Femur (tissue), 1 donor: ENCODE data around the gene GRN.

ENCODE experiments used
- DNase-seq: peaks from one replicate; pipeline ENCODE4 v3.0.0-alpha.2; 2017

GRN gene

DNA sequence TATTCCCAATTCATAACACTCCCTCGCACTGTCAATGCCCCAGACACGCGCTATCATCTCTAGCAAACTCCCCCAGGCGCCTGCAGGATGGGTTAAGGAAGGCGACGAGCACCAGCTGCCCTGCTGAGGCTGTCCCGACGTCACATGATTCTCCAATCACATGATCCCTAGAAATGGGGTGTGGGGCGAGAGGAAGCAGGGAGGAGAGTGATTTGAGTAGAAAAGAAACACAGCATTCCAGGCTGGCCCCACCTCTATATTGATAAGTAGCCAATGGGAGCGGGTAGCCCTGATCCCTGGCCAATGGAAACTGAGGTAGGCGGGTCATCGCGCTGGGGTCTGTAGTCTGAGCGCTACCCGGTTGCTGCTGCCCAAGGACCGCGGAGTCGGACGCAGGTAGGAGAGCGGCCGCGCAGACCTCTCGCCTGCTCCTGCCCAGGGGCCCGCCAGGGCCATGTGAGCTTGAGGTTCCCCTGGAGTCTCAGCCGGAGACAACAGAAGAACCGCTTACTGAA is at the start of gene GRN:
TSS of gene GRN (plus strand) at position 364 of the 515 bp plus-strand sequence. CDS start 3,863 bp downstream, outside the sequence.
- peak; percentile 98 for DNase-seq

DNA sequence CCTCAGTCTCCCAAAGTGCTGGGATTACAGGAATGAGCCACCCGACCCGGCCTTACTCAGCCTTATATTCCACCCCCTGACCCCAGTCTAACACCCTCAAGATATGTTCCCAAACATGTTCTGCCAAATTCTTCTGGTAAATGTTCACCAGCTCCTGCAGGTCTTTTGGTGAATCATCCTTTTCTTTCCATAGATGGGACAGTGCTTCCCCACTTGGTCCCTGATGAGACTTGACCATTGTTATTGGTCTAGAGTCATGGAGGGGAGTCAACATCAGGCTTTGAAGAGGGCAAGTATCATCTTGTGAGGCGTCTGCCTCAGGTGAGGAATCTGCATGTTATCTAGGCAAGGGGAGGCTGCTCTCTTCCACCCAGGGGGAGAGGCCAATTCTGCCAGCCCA is 47.1 kb upstream of the GRN start:
- no peak for DNase-seq

- DNase-seq = no peak
Measured at GRCh38 chr17:44304651-44305050, 40.5 kb upstream of the GRN start.

- DNase-seq = peak; percentile 50
Measured at GRCh38 chr17:44307387-44308186, 37.5 kb upstream of the GRN start.

DNA sequence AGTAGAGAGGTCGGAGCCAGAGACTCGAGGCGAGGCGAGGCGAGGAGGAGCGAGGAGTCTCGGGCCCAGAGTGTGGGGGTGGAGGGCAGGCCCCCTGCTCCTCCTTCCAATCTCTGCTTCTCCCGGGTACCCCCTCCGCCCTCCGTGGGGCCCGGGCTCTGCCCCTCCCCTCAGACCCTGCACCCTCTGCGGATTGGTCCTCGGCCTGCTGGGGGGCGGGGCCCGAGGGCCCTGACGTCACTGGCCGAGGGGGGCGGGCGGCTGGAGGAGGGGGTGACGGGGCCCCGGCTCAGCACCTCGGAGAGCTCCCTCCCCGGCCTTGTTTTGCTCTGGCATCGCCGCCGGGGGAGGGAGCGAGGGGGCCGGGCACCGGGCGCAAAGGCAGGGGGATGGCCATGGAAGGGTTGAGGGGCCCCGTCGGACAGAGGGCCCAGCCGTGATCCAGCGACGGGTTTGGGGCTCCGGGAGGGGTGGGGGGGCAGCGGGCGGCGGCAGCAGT is 36.7 kb upstream of the GRN start, which contains the start of gene RUNDC3A:
TSS of gene RUNDC3A (plus strand) at position 282 of the 499 bp plus-strand sequence. CDS start 232 bp downstream, outside the sequence.
- DNase-seq = peak; percentile 94

- no peak for DNase-seq
Measured at GRCh38 chr17:44308865-44309264, 36.2 kb upstream of the GRN start.

- no peak for DNase-seq
Measured at GRCh38 chr17:44309472-44309871, 35.6 kb upstream of the GRN start.

- DNase-seq = no peak
Measured at GRCh38 chr17:44310188-44310587, 34.9 kb upstream of the GRN start.

GRCh38 chr17:44310609-44311376 is 34.3 kb upstream of the GRN start:
- no peak for DNase-seq

DNA sequence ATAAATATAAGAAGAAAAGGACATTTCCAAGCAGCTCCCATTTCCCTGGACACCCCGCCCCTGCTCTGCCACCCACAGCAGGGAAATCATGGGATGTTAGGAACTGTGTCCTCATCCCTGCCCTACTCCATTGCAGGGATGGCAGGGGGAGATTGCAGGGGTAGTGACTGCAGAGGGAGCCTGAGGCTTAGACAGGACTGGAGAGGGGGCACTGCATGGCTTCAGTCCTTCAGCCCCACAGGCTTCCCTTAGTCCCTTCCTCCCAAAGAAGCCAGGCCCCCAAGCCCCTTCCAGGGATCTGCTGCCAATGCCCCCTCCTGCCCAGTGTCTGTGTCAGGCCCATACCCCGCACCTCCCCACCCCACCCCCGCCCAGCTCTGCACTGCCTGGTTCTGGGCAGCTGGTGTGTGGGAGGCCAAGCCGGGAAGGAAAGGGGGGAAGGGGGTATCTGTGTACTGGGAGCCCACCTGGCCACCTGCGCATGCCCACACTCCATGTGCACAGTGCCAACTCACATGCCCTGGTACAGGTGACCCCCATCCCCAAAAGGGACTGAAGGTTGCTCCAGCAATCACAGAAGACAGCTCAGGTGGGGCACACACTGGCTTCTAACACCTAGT is 33.4 kb upstream of the GRN start:
- no peak for DNase-seq

- DNase-seq = no peak
Measured at GRCh38 chr17:44312396-44313104, 32.6 kb upstream of the GRN start.

DNA sequence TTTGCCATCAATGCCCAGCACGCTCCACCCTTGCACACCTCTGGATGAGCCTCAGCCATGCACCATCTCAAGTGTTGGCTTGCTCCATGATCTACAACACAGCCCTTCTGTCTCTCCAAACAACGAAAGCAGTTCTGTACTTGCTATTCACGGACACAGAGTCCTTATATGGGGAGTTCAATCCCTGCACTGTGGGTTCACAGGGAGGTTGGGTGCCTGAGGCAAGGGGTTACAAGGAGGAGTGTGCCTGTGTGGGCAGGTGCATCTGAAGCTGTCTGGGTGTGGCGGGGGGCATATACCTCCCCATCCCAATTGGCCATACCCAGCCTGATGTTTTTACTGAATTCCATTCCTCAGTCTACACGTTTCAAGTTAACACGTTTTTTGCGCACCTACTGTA is 31.1 kb upstream of the GRN start:
- DNase-seq = no peak

GRCh38 chr17:44314524-44314868 is 30.6 kb upstream of the GRN start:
- DNase-seq = no peak

DNA sequence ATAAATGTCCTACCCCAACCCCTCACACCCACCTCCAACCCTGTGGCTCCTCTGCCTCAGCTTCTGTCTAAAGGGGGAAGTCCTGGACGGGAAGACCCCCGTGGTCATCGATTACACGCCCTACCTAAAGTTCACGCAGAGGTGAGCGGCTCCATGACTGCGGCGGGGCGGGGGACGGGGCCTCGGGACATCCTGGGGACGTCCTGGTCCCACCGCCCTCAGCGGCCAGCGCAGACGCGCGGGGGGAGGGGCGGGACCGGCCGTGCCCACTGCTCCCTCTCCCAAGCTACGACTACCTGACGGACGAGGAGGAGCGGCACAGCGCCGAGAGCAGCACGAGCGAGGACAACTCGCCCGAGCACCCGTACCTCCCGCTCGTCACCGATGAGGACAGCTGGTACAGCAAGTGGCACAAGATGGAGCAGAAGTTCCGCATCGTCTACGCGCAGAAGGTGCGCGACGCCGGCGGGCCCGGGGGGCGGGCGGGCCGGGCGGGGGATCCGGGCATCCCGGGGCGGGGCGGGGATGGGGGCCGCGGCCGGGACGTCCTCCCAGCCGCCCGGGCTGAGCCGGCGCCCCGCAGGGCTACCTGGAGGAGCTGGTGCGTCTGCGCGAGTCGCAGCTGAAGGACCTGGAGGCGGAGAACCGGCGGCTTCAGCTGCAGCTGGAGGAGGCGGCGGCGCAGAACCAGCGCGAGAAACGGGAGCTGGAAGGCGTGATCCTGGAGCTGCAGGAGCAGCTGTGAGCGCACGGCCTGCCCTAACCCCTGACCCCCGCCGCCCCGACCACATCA is 30.0 kb upstream of the GRN start:
- no peak for DNase-seq

DNA sequence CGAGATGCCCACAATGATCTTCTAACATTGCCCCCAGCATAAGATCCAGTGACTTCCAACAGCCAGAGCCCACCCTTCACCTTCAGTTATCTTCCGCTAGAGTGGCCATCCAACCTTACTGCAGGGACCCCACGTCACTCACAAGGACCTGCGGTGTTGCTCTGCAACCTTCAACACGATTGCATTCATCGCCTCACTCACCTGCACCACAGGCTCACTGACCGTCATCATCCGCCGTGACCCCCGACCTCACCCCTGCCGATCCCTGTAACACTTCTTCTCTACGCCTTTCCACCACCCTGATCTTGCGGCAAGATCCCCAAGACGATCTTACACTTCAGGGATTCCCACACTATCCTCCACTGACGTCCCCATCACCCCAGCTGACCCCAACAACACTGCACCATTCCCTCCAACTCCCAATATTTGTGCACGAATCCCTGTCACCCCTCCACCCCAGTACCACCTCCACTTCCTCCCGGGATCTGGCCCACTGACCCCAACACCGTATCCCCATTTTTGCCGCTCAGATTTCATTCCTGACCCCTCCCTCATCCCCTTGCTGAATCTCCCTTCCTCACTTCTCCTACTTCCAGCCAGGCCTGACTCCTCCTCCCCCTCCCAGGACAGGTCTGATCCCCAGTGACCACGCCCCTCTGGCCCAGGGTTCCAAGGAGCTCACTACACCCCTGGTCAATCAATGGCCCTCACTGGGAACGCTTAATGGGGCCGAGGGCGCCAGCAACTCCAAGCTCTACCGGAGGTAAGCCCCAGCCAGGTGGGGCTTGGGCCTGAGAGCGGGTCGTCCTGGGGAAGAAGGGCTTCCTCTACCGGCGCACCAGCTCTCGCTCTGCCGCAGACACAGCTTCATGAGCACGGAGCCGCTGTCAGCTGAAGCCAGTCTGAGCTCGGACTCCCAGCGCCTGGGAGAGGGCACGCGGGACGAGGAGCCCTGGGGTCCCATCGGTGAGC is 29.1 kb upstream of the GRN start:
- DNase-seq = no peak

- no peak for DNase-seq
Measured at GRCh38 chr17:44317545-44317944, 27.6 kb upstream of the GRN start.

DNA sequence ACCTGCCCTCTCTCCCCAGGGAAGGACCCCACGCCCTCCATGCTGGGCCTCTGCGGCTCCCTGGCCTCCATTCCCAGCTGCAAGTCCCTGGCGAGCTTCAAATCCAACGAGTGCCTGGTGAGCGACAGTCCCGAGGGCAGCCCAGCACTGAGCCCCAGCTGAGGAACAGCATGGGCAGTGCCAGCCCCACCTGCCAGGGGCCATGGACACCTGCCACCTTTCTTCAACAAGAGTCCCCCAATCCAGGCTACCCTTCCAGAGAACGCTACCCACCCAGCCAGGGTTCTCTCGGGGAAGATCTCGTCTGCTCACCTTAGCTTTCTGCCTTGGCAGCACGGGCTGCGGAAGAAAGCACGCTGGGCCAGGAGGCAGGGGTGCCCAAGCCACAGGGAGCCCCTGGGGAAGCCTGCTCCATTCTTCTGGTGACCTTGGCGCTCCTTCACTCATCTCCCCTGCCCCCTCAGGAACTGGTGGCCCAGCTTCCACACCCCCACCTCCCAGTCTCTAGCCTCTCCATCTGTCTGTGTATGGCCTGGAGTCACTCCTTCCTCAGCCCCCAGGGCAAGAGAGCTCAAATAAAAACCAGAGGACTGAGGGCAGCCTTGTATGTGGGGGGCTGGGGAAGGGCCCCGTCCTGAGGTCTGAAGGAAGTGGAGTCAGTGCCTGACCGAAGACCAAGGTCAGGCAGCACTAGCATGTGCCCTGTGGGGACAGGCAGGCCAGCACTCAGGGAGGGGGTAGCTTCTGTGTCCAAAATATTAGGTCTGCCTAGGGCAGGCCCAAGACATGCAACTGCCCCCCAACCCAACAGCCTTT is 26.8 kb upstream of the GRN start:
- no peak for DNase-seq

GRCh38 chr17:44320066-44320465 is 25.0 kb upstream of the GRN start:
- DNase-seq = no peak
